GM12873 (cell line): Measurements from ENCODE around the gene MRFAP1.

Source experiments
- TF ChIP-seq, protein P1 (sequence below): IDR thresholded peaks from 2 replicates; pipeline ENCODE4 v1.5.1; 2012; ENCODE audit warnings: low read depth, mild to moderate bottlenecking, moderate library complexity, low read length, control low read depth; ENCODE audit not compliant: insufficient read depth; ENCODE audit errors: missing control alignments

The MRFAP1 gene

DNA sequence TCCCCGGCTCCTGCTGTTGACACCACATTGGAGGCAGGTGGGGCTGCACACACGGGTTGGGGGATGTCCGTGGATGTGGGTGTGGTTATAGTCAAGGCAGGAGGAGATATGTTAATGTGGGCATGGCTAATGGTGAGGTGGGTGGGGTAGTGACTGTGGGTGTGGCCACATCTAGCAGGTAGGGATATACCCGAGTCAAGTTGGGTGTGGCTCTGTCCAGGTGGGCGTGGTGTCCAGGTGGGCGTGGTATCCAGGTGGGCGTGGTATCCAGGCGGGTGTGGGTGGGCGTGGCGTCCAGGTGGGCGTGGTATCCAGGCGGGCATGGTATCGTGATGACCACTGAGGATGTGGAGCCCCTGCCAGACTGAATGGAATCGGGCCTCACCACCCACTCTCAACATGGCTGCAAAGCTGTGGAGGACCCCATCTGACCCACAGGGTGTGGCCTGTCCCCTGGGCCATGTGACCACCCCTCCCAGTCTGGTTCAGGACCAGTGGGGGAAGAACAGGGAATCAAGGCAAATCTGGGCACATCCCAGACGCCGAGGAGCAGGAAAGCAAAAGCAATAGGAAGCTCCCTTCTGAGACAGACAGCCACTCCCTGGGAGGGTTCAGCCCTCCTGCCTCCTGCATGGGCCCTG, 44.5 kb upstream of the MRFAP1 start:
- TF ChIP-seq, protein P1, sequence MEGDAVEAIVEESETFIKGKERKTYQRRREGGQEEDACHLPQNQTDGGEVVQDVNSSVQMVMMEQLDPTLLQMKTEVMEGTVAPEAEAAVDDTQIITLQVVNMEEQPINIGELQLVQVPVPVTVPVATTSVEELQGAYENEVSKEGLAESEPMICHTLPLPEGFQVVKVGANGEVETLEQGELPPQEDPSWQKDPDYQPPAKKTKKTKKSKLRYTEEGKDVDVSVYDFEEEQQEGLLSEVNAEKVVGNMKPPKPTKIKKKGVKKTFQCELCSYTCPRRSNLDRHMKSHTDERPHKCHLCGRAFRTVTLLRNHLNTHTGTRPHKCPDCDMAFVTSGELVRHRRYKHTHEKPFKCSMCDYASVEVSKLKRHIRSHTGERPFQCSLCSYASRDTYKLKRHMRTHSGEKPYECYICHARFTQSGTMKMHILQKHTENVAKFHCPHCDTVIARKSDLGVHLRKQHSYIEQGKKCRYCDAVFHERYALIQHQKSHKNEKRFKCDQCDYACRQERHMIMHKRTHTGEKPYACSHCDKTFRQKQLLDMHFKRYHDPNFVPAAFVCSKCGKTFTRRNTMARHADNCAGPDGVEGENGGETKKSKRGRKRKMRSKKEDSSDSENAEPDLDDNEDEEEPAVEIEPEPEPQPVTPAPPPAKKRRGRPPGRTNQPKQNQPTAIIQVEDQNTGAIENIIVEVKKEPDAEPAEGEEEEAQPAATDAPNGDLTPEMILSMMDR = no peak

DNA sequence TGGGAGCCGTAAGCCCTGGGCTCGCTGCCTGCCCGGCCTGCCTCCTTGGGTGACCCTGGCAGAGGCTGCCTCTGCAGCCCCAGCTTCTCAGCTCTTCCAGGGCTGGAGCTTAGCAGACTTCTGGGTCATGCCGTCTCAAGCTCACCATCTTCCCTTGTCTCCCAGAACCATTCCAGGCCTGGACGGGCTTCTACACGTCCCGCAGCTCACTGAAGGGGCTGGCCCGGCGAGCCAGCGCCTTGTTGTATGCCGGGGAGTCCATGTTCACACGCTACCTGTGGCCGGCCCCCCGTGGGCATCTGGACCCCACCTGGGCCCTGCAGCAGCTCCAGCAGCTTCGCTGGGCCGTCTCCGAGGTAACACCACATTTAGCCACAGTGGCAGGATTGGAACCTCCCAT, 43.5 kb upstream of the MRFAP1 start:
- TF ChIP-seq, protein P1 = no peak

- TF ChIP-seq, protein P1 = no peak
These were observed 42.4 kb upstream of the MRFAP1 start for GRCh38 chr4:6598127-6598526.

- TF ChIP-seq, protein P1 = no peak
These were observed 41.8 kb upstream of the MRFAP1 start for GRCh38 chr4:6598641-6599040.

DNA sequence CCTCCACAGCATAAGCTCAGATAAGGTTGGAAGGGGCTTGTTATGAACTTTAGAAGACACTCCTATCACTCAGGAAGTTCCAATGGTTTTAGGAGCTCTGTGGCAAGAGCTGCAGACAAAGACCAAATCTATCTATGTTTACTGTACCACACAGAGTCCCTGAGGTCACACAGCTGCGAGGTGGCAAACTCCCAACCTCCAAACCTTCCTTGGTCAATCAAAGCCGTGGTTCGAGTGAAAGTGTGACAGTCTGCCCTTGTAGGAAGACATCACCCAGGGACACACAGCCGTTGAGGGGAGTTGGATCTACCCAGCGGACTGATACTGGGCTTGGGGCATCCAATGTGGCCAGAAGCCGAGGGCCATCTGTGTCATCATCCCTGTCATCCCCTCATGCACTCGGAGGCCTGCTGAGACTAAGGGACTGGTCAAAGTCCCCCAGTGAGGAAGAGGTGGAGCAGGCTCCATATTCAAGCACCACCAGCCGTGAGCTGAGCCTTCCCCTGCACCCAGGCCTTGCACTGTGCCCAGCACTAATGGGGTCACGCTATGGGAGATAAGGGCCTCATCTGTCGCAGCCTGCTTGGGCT, 38.7 kb upstream of the MRFAP1 start:
- TF ChIP-seq, protein P1 = no peak

DNA sequence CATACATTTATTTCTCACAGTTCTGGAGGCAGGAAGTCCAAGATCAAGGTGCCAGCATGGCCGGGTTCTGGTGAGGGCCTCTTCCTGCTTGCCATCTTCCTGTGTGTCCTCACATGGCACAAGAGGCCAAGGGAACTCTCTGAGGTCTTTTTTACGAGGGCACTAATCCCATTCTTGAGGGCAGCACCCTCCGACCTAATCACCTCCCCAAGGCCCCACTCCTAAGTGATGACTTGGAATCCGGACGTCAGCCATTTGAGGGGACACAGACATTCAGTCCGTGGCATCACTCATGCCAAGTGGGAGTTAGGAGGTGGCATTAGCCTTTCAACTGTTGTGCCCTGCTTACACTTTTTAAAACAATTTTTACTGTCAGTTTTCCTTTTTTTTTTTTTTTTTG, 38.2 kb upstream of the MRFAP1 start:
- TF ChIP-seq, protein P1 = no peak

GRCh38 chr4:6603128-6603527, 37.4 kb upstream of the MRFAP1 start:
- TF ChIP-seq, protein P1 = no peak

- TF ChIP-seq, protein P1 = no peak
These were observed 35.4 kb upstream of the MRFAP1 start for GRCh38 chr4:6605114-6605513.
